K562 (cell line): ENCODE data around the gene ARF5.
A peak's percentile ranks its signal among the peaks of the same experiment; 100 is the strongest.

Experiments used
- CHD4 ChIP-seq: fragments of 200-600 bp; sonication (generic); IDR thresholded peaks from 3 replicates; pipeline ENCODE4 v1.6.1; 2012; ENCODE audit warnings: low read depth, mild to moderate bottlenecking, mixed read lengths, low read length, inconsistent platforms; ENCODE audit not compliant: insufficient read depth, insufficient replicate concordance, poor library complexity, severe bottlenecking
- GABPA ChIP-seq: fragments of 200-800 bp; sonication (Bioruptor generic); conservative IDR thresholded peaks from 2 replicates; pipeline ENCODE4 v1.6.1; 2016; ENCODE audit warnings: low read depth, missing genetic modification characterization, missing compliant biosample characterization
- MXI1 ChIP-seq: IDR thresholded peaks from 2 replicates; pipeline ENCODE4 v1.6.1; 2011; ENCODE audit warnings: low read depth, mild to moderate bottlenecking, improper control_type of control experiment, low read length
- PHF8 ChIP-seq: fragments of 200-600 bp; sonication (generic); IDR thresholded peaks from 2 replicates; pipeline ENCODE4 v1.6.1; 2012; ENCODE audit warnings: mixed run types, mild to moderate bottlenecking, inconsistent platforms, low read length, moderate library complexity, borderline replicate concordance
- PML ChIP-seq: IDR thresholded peaks from 2 replicates; pipeline ENCODE4 v1.6.1; 2012; ENCODE audit warnings: low read length, inconsistent platforms
- POLR2AphosphoS5 ChIP-seq: IDR thresholded peaks from 2 replicates; pipeline ENCODE4 v1.6.1; 2011; ENCODE audit warnings: mild to moderate bottlenecking, low read depth, low read length, moderate library complexity; ENCODE audit not compliant: control insufficient read depth, insufficient read depth
- SAP30 ChIP-seq: fragments of 200-600 bp; sonication (generic); IDR thresholded peaks from 2 replicates; pipeline ENCODE4 v1.6.1; 2012; ENCODE audit warnings: borderline replicate concordance, low read depth, mild to moderate bottlenecking, moderate library complexity, low read length, control low read depth, inconsistent platforms; ENCODE audit not compliant: insufficient read depth, poor library complexity, severe bottlenecking
- ZBTB1 ChIP-seq: sonication (generic); formaldehyde crosslinking; IDR thresholded peaks from 2 replicates; pipeline ENCODE4 v1.8.1; 2023; ENCODE audit warnings: missing genetic modification reagents, low read depth, mild to moderate bottlenecking, borderline replicate concordance
- ZNF3 ChIP-seq: fragments of 250-450 bp; sonication (Bioruptor Pico); IDR thresholded peaks from 2 replicates; pipeline ENCODE4 v1.5.0; 2021; ENCODE audit warnings: mild to moderate bottlenecking, moderate library complexity

GRCh38 chr7:127588697-127589482, 679 bp downstream of the ARF5 start:
- TF ChIP-seq GABPA (tag) (no peak), ZNF3 (no peak), ZBTB1 (0 out of 2 replicates have a peak, but pooled peaks have one; percentile 46), PML (no peak), MXI1 (no peak), POLR2AphosphoS5 (no peak), SAP30 (peak; percentile 67), PHF8 (peak; percentile 33; the same call in 1 of the 2 replicates), CHD4 (peak; percentile 42)
